Chondrocyte (in vitro differentiated cells): ENCODE results near the gene PRPF19. TPM values are rescaled to one million over a fixed set of nuclear protein-coding genes. Genes with fewer than 3 reads are reported as not detected.

Experiments
- DNase-seq: peaks from one replicate; pipeline ENCODE4 v3.0.0; 2021; ENCODE audit warnings: mixed read lengths, low spot score
- H3K27ac Mint-ChIP-seq: one replicate; pipeline ENCODE4 v1.8.0; 2021; ENCODE audit warnings: mild to moderate bottlenecking, moderate library complexity, mixed read lengths; ENCODE audit not compliant: unreplicated experiment
- H3K27me3 Mint-ChIP-seq: 2 replicates; pipeline ENCODE4 v1.8.0; 2021; ENCODE audit warnings: low read depth, mixed read lengths
- H3K36me3 Mint-ChIP-seq: 2 replicates; pipeline ENCODE4 v1.8.0; 2021; ENCODE audit warnings: low read depth, mixed read lengths
- H3K4me1 Mint-ChIP-seq: 2 replicates; pipeline ENCODE4 v1.8.0; 2021; ENCODE audit warnings: low read depth, mild to moderate bottlenecking, mixed read lengths
- H3K4me3 Mint-ChIP-seq: one replicate; pipeline ENCODE4 v1.8.0; 2021; ENCODE audit warnings: mild to moderate bottlenecking, moderate library complexity, mixed read lengths; ENCODE audit not compliant: unreplicated experiment
- H3K9me3 Mint-ChIP-seq: 2 replicates; pipeline ENCODE4 v1.8.0; 2021; ENCODE audit warnings: low read depth, mixed read lengths
- CTCF ChIP-seq: fragments of 200-600 bp; sonication (generic); IDR thresholded peaks from 2 replicates; pipeline ENCODE4 v1.5.0; 2021; ENCODE audit warnings: antibody characterized with exemption, mild to moderate bottlenecking, moderate library complexity
- total RNA-seq: library from RNA; stranded (reverse); gene quantifications from 3 replicates; pipeline ENCODE4 v1.2.1, GENCODE V29; 2021

The PRPF19 gene
- total RNA-seq, 1 donor from 2014 or later = 51.3 TPM

GRCh38 chr11:60942219-60942618 is 35.8 kb upstream of the PRPF19 start:
- no peaks in the 10 kb centered on the region for H3K9me3 Mint-ChIP-seq
- H3K36me3 Mint-ChIP-seq = no peaks in the 10 kb centered on the region
- no peak for TF ChIP-seq CTCF
- no peak for DNase-seq
- no peak overlapping the region for H3K4me3 Mint-ChIP-seq
- peaks cover 3% of the 10 kb centered on the region for H3K4me1 Mint-ChIP-seq
- peaks cover 3% of the 10 kb centered on the region for H3K27me3 Mint-ChIP-seq
- H3K27ac Mint-ChIP-seq = no peak overlapping the region

GRCh38 chr11:60941371-60942119 is 35.2 kb upstream of the PRPF19 start:
- DNase-seq = no peak
- peaks cover 3% of the 10 kb centered on the region for H3K27me3 Mint-ChIP-seq
- no peak for TF ChIP-seq CTCF
- no peaks in the 10 kb centered on the region for H3K9me3 Mint-ChIP-seq
- H3K27ac Mint-ChIP-seq = no peak overlapping the region
- H3K36me3 Mint-ChIP-seq = no peaks in the 10 kb centered on the region
- H3K4me3 Mint-ChIP-seq = no peak overlapping the region
- H3K4me1 Mint-ChIP-seq = peaks cover 3% of the 10 kb centered on the region

GRCh38 chr11:60939855-60940254 is 33.5 kb upstream of the PRPF19 start:
- H3K9me3 Mint-ChIP-seq = no peaks in the 10 kb centered on the region
- no peak overlapping the region for H3K4me3 Mint-ChIP-seq
- no peaks in the 10 kb centered on the region for H3K36me3 Mint-ChIP-seq
- H3K27ac Mint-ChIP-seq = no peak overlapping the region
- no peak for TF ChIP-seq CTCF
- H3K4me1 Mint-ChIP-seq = peaks cover 3% of the 10 kb centered on the region
- DNase-seq = no peak
- H3K27me3 Mint-ChIP-seq = no peaks in the 10 kb centered on the region

- Mint-ChIP-seq H3K4me1 (peaks cover 3% of the 10 kb centered on the region), H3K4me3 (no peak overlapping the region), H3K36me3 (no peaks in the 10 kb centered on the region), H3K27me3 (no peaks in the 10 kb centered on the region), H3K27ac (no peak overlapping the region), H3K9me3 (no peaks in the 10 kb centered on the region)
- no peak for DNase-seq
- TF ChIP-seq CTCF = no peak
Observed at GRCh38 chr11:60939301-60939700, 32.9 kb upstream of the PRPF19 start.

GRCh38 chr11:60938500-60938899 is 32.1 kb upstream of the PRPF19 start:
- Mint-ChIP-seq H3K4me3 (no peak overlapping the region), H3K9me3 (no peaks in the 10 kb centered on the region), H3K36me3 (peaks cover 4% of the 10 kb centered on the region), H3K27me3 (no peaks in the 10 kb centered on the region), H3K27ac (no peak overlapping the region), H3K4me1 (peaks cover 3% of the 10 kb centered on the region)
- no peak for DNase-seq
- TF ChIP-seq CTCF = no peak
